Esophagus muscularis mucosa (tissue), 4 donors: Measurements from ENCODE around the gene PRSS33.

Experiments used
- CTCF ChIP-seq, 3 experiments: fragments of 200-600 bp in 2 of 3; fragments of 450-650 bp in 1 of 3; sonication (generic) in 2 of 3; IDR thresholded peaks; one replicate each; pipeline ENCODE4 v1.5.1; 2017 to 2019; ENCODE audit warnings: antibody characterized with exemption in 3 of 3, mild to moderate bottlenecking in 2 of 3, moderate library complexity in 1 of 3
- EP300 ChIP-seq: sonication (generic); formaldehyde crosslinking; IDR thresholded peaks from one replicate; pipeline ENCODE4 v1.6.1; 2017; ENCODE audit warnings: antibody characterized with exemption
- POLR2A ChIP-seq: fragments of 450-650 bp; IDR thresholded peaks from one replicate; pipeline ENCODE4 v1.6.1; 2017; ENCODE audit warnings: antibody characterized with exemption, moderate library complexity, mild to moderate bottlenecking, low read depth
- POLR2AphosphoS5 ChIP-seq, 2 donors: sonication (generic); formaldehyde crosslinking; IDR thresholded peaks; one replicate each; pipeline ENCODE4 v1.6.1; 2017; ENCODE audit warnings: antibody characterized with exemption in 2 of 2

GRCh38 chr16:2824626-2825025, 37.3 kb upstream of the PRSS33 start:
- no peak for TF ChIP-seq CTCF (IDR thresholded peaks at IDR 0.05)
- TF ChIP-seq POLR2AphosphoS5 (IDR thresholded peaks at IDR 0.05): no peak
- no peak for TF ChIP-seq POLR2A
- TF ChIP-seq EP300: no peak
